Activated CD8-positive, alpha-beta memory T cell treated with anti-CD3 and anti-CD28 coated beads, Interleukin-2, amount 50 U/mL, for 24 hours (primary cell): ENCODE measurements around the gene ERMAP.
"Not testable (repeated sequence)": the region's sequence is repeated elsewhere in the genome, so short reads cannot be mapped to it uniquely, and the experiment has no call there.

Experiments used
- DNase-seq: peaks from one replicate; pipeline ENCODE4 v3.0.0-alpha.2; 2020; ENCODE audit errors: extremely low read depth

Gene ERMAP

DNA sequence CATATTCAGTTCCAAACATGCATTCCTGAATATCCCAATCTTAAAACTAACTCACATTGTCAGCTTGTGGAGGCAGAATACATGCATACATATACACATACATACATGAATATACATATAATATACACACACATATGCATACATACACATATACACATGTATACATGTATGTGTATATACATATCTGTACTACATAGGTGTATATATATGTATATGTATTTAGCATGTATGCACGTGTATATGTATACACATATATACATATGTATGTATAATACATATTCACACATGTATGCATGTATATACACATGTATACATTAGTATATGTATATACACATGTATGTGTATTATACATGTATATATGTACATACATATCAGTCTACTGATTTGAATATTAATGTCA lies 28.3 kb downstream of the ERMAP start:
- DNase-seq, result no peak

GRCh38 chr1:42845866-42846256 lies 28.9 kb downstream of the ERMAP start:
- no peak for DNase-seq

DNA sequence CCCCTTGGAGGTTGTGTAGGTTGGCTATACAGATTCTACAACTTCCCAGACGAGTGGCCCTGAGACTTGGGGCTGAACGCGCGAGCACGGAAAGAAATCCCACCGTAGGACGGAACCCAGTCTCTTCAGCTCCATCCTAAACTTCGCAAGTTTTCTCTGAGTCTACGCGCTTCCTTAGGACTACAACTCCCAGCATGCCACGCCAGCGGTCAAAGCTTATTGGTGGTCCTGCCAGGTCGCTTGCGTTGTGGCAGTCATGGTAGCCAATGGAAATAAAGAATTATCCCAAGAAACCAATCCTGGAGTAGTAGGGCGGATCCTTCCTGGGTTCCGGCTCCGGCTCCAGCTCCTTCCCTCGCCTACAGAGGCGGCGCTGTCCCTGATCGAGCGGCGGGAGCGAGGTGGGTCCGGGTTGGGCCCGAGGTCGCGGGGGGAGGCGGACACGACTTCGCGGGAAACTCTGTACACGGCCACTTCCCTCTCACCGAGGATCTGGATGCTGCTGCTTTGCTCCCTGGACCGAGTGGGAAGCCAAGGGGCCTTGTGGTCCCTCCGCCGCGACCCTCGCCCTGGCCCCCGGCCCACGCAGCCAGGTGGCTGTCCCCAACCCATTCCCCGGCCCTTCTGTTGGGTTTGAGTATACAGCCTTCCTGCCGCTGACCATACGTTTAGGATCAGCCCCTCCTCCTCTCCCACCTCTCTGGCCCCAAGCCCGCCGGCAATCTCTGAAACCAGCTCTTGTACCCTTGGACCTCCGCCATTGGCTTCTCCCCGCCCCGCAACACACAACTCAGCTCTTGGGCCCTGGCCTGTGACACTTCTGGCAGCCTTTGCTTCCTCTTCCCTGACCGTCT lies 29.6 kb downstream of the ERMAP start, which contains the start of gene ZNF691:
Gene ZNF691 (plus strand): TSS at position 357 of the 854 bp plus-strand sequence. CDS start 3,046 bp downstream, outside the sequence.
- DNase-seq, result peak; percentile 74

DNA sequence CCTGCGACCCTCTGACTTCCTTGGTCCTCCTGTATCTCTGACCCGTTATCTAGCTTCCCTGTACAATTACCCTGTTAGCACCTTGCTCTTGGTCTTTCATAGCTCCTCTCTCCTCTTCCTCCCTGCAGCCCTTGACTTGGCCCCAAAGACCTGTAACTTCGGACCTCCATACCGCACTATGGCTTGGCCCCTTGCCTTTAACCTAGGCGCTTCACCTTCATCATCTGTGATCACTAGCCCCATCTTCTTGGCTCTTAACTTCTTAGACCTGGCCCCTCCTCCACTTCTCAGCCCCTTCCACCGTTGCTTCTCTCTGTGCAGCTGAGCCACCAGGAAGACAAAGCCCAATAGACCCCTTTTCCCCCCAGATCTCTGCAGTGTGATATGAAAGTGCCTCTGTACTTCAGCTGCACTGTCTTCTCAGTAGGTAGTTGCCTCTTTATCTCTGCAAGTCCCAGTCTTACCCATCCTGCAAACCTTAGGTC lies 30.2 kb downstream of the ERMAP start:
- DNase-seq, result no peak

GRCh38 chr1:42847721-42848460 lies 31.0 kb downstream of the ERMAP start:
- no peak for DNase-seq

GRCh38 chr1:42848823-42849537 lies 32.1 kb downstream of the ERMAP start:
- no peak for DNase-seq

GRCh38 chr1:42849944-42850343 lies 33.0 kb downstream of the ERMAP start:
- no peak for DNase-seq

DNA sequence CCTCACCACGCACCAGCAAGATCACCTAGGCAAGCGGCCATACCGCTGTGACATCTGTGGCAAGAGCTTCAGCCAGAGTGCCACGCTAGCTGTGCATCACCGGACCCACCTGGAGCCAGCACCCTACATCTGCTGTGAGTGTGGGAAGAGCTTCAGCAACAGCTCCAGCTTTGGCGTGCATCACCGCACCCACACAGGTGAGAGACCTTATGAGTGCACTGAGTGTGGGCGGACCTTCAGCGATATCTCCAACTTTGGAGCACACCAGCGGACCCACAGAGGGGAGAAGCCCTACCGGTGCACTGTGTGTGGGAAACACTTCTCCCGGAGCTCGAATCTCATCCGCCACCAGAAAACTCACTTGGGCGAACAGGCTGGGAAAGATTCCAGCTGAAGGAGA lies 34.5 kb downstream of the ERMAP start:
- no peak for DNase-seq

- DNase-seq, result no peak
These were observed 35.2 kb downstream of the ERMAP start for GRCh38 chr1:42851960-42852607.

DNA sequence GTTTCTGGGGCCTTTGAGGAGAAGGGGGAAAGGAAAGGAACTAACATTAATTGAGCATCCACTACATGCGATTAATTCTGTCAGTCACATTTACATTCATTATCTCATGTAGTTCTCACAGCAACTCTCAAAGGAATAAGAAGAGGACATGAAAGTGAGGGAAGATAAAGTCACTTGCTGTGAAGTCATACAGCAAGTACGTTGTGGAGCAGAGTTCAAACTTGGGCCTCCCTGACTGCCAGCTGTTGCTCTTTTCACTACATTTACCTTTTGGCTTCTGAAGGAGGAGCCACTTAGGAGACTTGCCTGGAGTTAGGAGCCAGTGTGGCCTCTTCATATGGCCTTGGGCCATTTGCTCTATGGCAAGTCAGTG lies 35.7 kb downstream of the ERMAP start:
- no peak for DNase-seq

GRCh38 chr1:42853116-42853884 lies 36.4 kb downstream of the ERMAP start:
- DNase-seq, result no peak

DNA sequence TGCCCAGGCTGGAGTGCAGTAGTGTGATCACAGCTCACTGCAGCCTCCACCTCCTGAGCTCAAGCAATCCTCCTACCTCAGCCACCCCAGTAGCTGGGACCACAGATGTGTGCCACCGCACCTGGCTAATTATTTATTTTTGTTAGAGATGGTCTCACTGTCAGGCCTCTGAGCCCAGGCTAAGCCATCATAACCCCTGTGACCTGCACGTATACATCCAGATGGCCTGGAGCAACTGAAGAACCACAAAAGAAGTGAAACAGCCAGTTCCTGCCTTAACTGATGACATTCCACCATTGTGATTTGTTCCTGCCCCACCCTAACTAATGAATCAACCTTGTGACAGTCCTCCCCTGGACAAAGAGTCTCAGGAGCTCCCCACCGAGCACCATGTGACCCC lies 39.6 kb downstream of the ERMAP start:
- DNase-seq, result not testable (repeated sequence)

GRCh38 chr1:42859366-42859765 lies 42.4 kb downstream of the ERMAP start:
- not testable (repeated sequence) for DNase-seq

DNA sequence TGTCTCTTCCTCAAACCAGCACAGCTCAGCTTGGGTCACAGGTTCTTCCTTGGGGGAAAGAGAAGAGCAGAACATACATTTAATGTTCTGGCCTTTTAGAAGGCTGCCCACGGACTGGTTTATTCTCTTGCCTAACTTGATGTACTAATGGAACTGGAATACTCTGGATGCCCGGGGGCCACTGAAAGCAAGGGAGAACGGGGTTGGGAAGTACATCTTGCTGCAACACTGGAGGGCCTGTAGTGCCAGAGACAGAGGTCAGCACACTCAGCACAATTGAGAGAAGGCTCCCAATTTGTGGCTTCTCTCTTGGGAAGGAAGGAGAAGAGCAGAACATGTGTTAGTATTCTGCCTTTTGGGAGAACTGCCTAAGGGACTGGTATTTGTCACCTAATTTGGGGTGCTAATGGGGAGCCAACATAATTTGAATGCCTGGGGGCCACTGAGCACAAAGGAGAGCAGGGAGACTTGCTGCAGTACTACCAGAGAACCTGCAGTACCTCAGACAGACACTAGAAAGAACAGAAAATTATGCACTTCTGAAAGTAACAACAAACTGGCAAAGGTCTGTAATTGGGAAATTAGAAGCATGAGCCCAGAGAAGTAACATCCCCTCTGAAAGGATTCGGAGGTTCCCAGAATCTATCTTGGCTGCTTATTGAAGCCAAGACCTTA lies 43.6 kb downstream of the ERMAP start:
- no peak for DNase-seq

DNA sequence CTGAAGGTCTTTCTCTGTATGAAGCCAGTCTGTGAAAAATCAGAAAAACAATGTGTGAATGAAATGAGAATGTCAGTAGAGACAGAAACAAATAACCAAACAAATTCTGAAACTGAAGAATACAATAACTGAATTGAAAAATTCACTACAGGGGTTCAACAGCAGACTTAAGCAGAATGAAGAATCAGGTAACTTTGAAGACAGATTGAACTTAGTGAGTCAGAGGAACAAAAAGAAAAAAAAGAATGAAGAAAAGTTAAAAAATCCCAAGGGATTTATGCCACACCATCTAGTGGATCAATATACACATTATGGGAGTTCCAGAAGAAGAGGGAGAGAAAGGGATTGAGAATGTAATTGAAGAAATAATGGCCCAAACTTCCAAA lies 44.1 kb downstream of the ERMAP start:
- no peak for DNase-seq

DNA sequence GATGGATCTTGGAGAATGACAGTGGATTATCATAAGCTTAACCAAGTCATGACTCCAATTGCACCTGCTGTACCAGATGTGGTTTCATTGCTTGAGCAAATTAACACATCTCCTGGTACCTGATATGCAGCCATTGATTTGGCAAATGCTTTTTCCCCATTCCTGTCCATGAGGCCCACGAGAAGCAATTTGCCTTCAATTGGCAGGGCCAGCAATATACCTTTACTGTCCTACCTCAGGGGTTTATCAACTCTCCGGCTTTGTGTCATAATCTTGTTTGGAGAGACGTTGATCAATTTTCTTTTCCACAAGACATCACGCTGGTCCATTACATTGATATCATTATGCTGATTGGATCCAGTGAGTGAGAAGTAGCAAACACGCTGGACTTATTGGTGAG lies 49.6 kb downstream of the ERMAP start:
- DNase-seq, result no peak

DNA sequence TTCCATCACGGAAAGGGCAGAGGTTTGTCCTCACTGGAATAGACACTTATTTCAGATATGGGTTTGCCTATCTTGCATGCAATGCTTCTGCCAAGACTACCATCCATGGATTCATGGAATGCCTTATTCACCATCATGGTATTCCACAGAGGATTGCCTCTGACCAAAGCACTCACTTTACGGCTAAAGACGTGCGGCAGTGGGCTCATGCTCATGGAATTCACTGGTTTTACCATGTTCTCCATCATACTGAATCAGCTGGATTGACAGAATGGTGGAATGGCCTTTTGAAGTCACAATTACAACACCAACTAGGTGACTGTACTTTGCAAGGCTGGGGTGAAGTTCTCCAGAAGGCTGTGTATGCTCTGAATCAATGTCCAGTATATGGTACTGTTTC lies 51.5 kb downstream of the ERMAP start:
- DNase-seq, result not testable (repeated sequence)

GRCh38 chr1:42869254-42869653 lies 52.3 kb downstream of the ERMAP start:
- not testable (repeated sequence) for DNase-seq

- not testable (repeated sequence) for DNase-seq
These were observed 52.8 kb downstream of the ERMAP start for GRCh38 chr1:42869751-42870150.

DNA sequence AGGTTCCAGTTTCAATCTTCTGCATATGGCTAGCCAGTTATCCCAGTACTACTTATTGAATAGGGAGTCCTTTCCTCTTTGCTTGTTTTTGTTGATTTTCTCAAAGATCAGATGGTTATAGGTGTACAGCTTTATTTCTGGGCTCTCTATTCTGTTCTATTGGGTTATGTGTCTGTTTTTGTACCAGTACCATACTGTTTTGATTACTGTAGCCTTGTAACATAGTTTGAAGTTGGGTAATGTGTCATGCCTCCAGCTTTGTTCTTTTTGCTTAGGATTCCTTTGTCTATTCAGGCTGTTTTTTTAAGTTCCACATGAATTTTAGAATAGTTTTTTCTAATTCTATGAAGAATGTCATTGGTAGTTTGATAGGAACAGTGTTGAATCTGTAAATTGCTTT lies 56.2 kb downstream of the ERMAP start:
- not testable (repeated sequence) for DNase-seq
